ENCODE data around the gene RPUSD1. TPM values are rescaled to one million over a fixed set of nuclear protein-coding genes. Genes with fewer than 3 reads are reported as not detected.

Gene RPUSD1
- total and polyA plus RNA-seq, 2 donors (not counting 1 experiment from before 2014, with no cell fraction given), result 34.7 to 46.1 TPM

GRCh38 chr16:779561-779960 lies 8.6 kb downstream of the RPUSD1 start:
- H3K27me3 Mint-ChIP-seq, result peaks cover 4% of the 10 kb centered on the region
- intact Hi-C loops (cut with micrococcal nuclease), result no loop called here
- Histone ChIP-seq H3K27ac (ENCODE audit: low read length in 2 of 2) (no peak overlapping the region), H3K4me1 (ENCODE audit: control insufficient read depth in 2 of 2, insufficient read depth in 2 of 2, low read length in 2 of 2) (no peaks in the 10 kb centered on the region), H3K36me3 (replicated peaks in 1 of 2; ENCODE audit: control extremely low read depth in 1 of 2, control insufficient read depth in 1 of 2, extremely low read depth in 1 of 2, insufficient read depth in 2 of 2, low read length in 1 of 2) (no peaks in the 10 kb centered on the region), H3K79me2 (ENCODE audit: control insufficient read depth, insufficient read depth, low read length) (no peaks in the 10 kb centered on the region), H3K27me3 (replicated peaks in 1 of 4; ENCODE audit: control extremely low read depth in 1 of 4, control insufficient read depth in 3 of 4, insufficient read depth in 4 of 4, low read length in 3 of 4) (peaks cover 0 to 28% (median 5%) of the 10 kb centered on the region in 4 experiments), H4K20me1 (ENCODE audit: control insufficient read depth, insufficient read depth, low read length, poor library complexity, severe bottlenecking) (no peaks in the 10 kb centered on the region), H2AFZ (ENCODE audit: insufficient read depth, low read depth, low read length, poor library complexity, severe bottlenecking) (no peak overlapping the region), H3K9ac (ENCODE audit: low read length) (no peak overlapping the region), H3K9me3 (ENCODE audit: control extremely low read depth in 1 of 3, control insufficient read depth in 2 of 3, insufficient read depth in 1 of 3, low read length in 2 of 3) (no peaks in the 10 kb centered on the region), H3K4me3 (ENCODE audit: control extremely low read depth in 1 of 5, extremely low read depth in 1 of 5, insufficient read depth in 1 of 5, low read depth in 2 of 5, low read length in 4 of 5) (no peak overlapping the region), H3K4me2 (replicated peaks; ENCODE audit: low read depth, low read length, poor library complexity, severe bottlenecking) (no peak overlapping the region)
- ChIA-PET CTCF (no interaction called here), POLR2A (interaction anchor here (0.6 kb wide), 1 partner anchor 239 kb away, joined by 3 read pairs; no protein-coding TSS in a partner anchor)
- DNase-seq (no peak), ATAC-seq (ENCODE audit: low read depth) (no peak)
- H3K4me3 Mint-ChIP-seq, result no peak overlapping the region
- TF ChIP-seq EZH2 (IDR thresholded peaks at IDR 0.05; ENCODE audit: borderline replicate concordance, insufficient read depth, low read depth, low read length, poor library complexity, severe bottlenecking) (no peak), CTCF (IDR thresholded peaks at IDR 0.05) (no peak)
- WGBS (ENCODE audit: insufficient coverage), result 84% methylated on average over 12 of the region's 13 CpGs
- no peaks in the 10 kb centered on the region for H3K4me1 Mint-ChIP-seq
- no peaks in the 10 kb centered on the region for H3K9me3 Mint-ChIP-seq (ENCODE audit: insufficient read depth)
- H3K27ac Mint-ChIP-seq, result no peak overlapping the region

- 83% methylated on average over 4 of the region's 6 CpGs for WGBS (ENCODE audit: insufficient coverage)
- H3K27me3 Mint-ChIP-seq, result peaks cover 4% of the 10 kb centered on the region
- Histone ChIP-seq H2AFZ (ENCODE audit: insufficient read depth, low read depth, low read length, poor library complexity, severe bottlenecking) (no peak overlapping the region), H3K27ac (ENCODE audit: low read length in 2 of 2) (no peak overlapping the region), H3K79me2 (ENCODE audit: control insufficient read depth, insufficient read depth, low read length) (no peaks in the 10 kb centered on the region), H3K9me3 (ENCODE audit: control extremely low read depth in 1 of 3, control insufficient read depth in 2 of 3, insufficient read depth in 1 of 3, low read length in 2 of 3) (no peaks in the 10 kb centered on the region), H3K9ac (ENCODE audit: low read length) (no peak overlapping the region), H3K4me3 (ENCODE audit: control extremely low read depth in 1 of 5, extremely low read depth in 1 of 5, insufficient read depth in 1 of 5, low read depth in 2 of 5, low read length in 4 of 5) (no peak overlapping the region), H4K20me1 (ENCODE audit: control insufficient read depth, insufficient read depth, low read length, poor library complexity, severe bottlenecking) (no peaks in the 10 kb centered on the region), H3K27me3 (replicated peaks in 1 of 4; ENCODE audit: control extremely low read depth in 1 of 4, control insufficient read depth in 3 of 4, insufficient read depth in 4 of 4, low read length in 3 of 4) (peaks cover 0 to 28% (median 5%) of the 10 kb centered on the region in 4 experiments), H3K36me3 (replicated peaks in 1 of 2; ENCODE audit: control extremely low read depth in 1 of 2, control insufficient read depth in 1 of 2, extremely low read depth in 1 of 2, insufficient read depth in 2 of 2, low read length in 1 of 2) (no peaks in the 10 kb centered on the region), H3K4me2 (replicated peaks; ENCODE audit: low read depth, low read length, poor library complexity, severe bottlenecking) (no peak overlapping the region), H3K4me1 (ENCODE audit: control insufficient read depth in 2 of 2, insufficient read depth in 2 of 2, low read length in 2 of 2) (no peaks in the 10 kb centered on the region)
- H3K4me1 Mint-ChIP-seq, result no peaks in the 10 kb centered on the region
- H3K9me3 Mint-ChIP-seq (ENCODE audit: insufficient read depth), result no peaks in the 10 kb centered on the region
- TF ChIP-seq CTCF (IDR thresholded peaks at IDR 0.05) (no peak), EZH2 (IDR thresholded peaks at IDR 0.05; ENCODE audit: borderline replicate concordance, insufficient read depth, low read depth, low read length, poor library complexity, severe bottlenecking) (no peak)
- no peak overlapping the region for H3K4me3 Mint-ChIP-seq
- POLR2A ChIA-PET, result no interaction called here
- CTCF ChIA-PET, result no interaction called here
- no peak overlapping the region for H3K27ac Mint-ChIP-seq
- no peak for ATAC-seq (ENCODE audit: low read depth)
- intact Hi-C loops (cut with micrococcal nuclease), result no loop called here
- DNase-seq, result no peak
Observed at GRCh38 chr16:778909-779527, 9.2 kb downstream of the RPUSD1 start.
